Neural progenitor cell (in vitro differentiated cells): ENCODE results near the gene GRIK3. TPM values are rescaled to one million over a fixed set of nuclear protein-coding genes. Genes with fewer than 3 reads are reported as not detected.

Experiments used
- DNase-seq: peaks from one replicate; pipeline ENCODE4 v3.0.0-alpha.2; 2016; ENCODE audit warnings: low spot score
- H2AFZ ChIP-seq: fragments of 200-600 bp; sonication (generic); replicated peaks from 2 replicates; pipeline ENCODE4 v1.6.1; 2016; ENCODE audit warnings: antibody characterized with exemption
- H3F3A ChIP-seq: fragments of 200-600 bp; sonication (generic); 2 replicates; pipeline ENCODE4 v1.6.1; 2016; ENCODE audit warnings: antibody characterized with exemption, low read depth
- H3K27ac ChIP-seq: fragments of 200-600 bp; sonication (generic); 2 replicates; pipeline ENCODE4 v1.5.1; 2016; ENCODE audit warnings: mild to moderate bottlenecking
- H3K27me3 ChIP-seq: fragments of 200-600 bp; sonication (generic); 2 replicates; pipeline ENCODE4 v1.6.1; 2016; ENCODE audit warnings: mild to moderate bottlenecking, moderate library complexity
- H3K36me3 ChIP-seq: fragments of 200-600 bp; sonication (generic); 2 replicates; pipeline ENCODE4 v1.5.1; 2016
- H3K4me1 ChIP-seq: fragments of 200-600 bp; sonication (generic); 2 replicates; pipeline ENCODE4 v1.6.1; 2016; ENCODE audit warnings: mixed run types
- H3K4me2 ChIP-seq: fragments of 200-600 bp; sonication (generic); 2 replicates; pipeline ENCODE4 v1.6.1; 2016
- H3K4me3 ChIP-seq: fragments of 200-600 bp; sonication (generic); 2 replicates; pipeline ENCODE4 v1.5.1; 2016
- H3K79me2 ChIP-seq: fragments of 200-600 bp; sonication (generic); 2 replicates; pipeline ENCODE4 v1.6.1; 2016; ENCODE audit warnings: low read depth
- H3K9ac ChIP-seq: fragments of 200-600 bp; sonication (generic); 2 replicates; pipeline ENCODE4 v1.6.1; 2016
- H3K9me3 ChIP-seq: fragments of 200-600 bp; sonication (generic); 2 replicates; pipeline ENCODE4 v1.5.1; 2016; ENCODE audit warnings: low read depth
- H4K20me1 ChIP-seq: fragments of 200-600 bp; sonication (generic); 2 replicates; pipeline ENCODE4 v1.6.1; 2016; ENCODE audit warnings: low read depth
- H3K27ac Mint-ChIP-seq: 3 replicates; pipeline ENCODE4 v1.8.0; 2021; ENCODE audit warnings: mixed read lengths
- H3K27me3 Mint-ChIP-seq: 2 replicates; pipeline ENCODE4 v1.8.0; 2022; ENCODE audit warnings: low read depth, mild to moderate bottlenecking, inconsistent platforms, moderate library complexity, mixed read lengths; ENCODE audit not compliant: insufficient read depth
- H3K36me3 Mint-ChIP-seq: 3 replicates; pipeline ENCODE4 v1.8.0; 2021; ENCODE audit warnings: mixed read lengths
- H3K4me1 Mint-ChIP-seq: 3 replicates; pipeline ENCODE4 v1.8.0; 2021; ENCODE audit warnings: mixed read lengths
- H3K4me3 Mint-ChIP-seq: 3 replicates; pipeline ENCODE4 v1.8.0; 2021; ENCODE audit warnings: mild to moderate bottlenecking, moderate library complexity, mixed read lengths
- H3K9me3 Mint-ChIP-seq: 3 replicates; pipeline ENCODE4 v1.8.0; 2020; ENCODE audit warnings: mixed read lengths
- EZH2 ChIP-seq: fragments of 200-600 bp; sonication (generic); IDR thresholded peaks from 2 replicates; pipeline ENCODE4 v1.6.1; 2017; ENCODE audit warnings: antibody characterized with exemption, mild to moderate bottlenecking, moderate library complexity
- EZH2phosphoT487 ChIP-seq: fragments of 200-600 bp; sonication (generic); IDR thresholded peaks from 2 replicates; pipeline ENCODE4 v1.6.1; 2017; ENCODE audit warnings: antibody characterized with exemption
- total RNA-seq: library from RNA; depleted of rRNA; stranded (reverse); fragments of >200 nt; gene quantifications from 2 replicates; pipeline ENCODE4 v1.2.3, GENCODE V29; 2015; ENCODE audit warnings: low replicate concordance
- TF ChIP-seq, protein P1 (sequence below): fragments of 200-600 bp; sonication (generic); IDR thresholded peaks from 2 replicates; pipeline ENCODE4 v1.5.1; 2017; ENCODE audit warnings: antibody characterized with exemption, mild to moderate bottlenecking

The GRIK3 gene
- total RNA-seq, 1 donor from 2014 or later: 1.7 TPM

DNA sequence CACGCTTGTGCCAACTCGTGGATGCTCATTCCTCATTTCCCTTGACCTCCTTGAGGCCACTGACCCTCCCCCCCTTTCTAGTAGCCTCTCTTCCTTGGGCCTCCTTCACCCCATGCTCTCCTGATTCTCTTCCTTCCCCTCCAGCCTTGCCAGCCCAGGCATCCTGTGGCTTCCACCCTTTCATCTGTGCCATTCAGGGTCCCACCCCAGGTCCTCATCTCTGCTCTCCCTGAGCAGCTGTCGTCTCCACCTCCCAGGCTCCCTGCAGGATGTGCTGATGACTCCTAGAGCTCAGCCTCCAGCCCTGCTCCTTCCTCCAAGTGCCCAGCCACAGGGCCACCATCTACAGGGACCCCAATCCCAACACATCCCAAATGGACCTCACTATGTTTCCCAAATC, 197.4 kb downstream of the GRIK3 start:
- Histone ChIP-seq H3K79me2 (no peaks in the 10 kb centered on the region), H4K20me1 (no peaks in the 10 kb centered on the region), H3K27me3 (no peaks in the 10 kb centered on the region), H3K27ac (no peak overlapping the region), H3K4me3 (no peak overlapping the region), H3K9me3 (no peaks in the 10 kb centered on the region), H3K9ac (no peak overlapping the region), H3K4me2 (no peak overlapping the region), H3K4me1 (peaks cover 11% of the 10 kb centered on the region), H3F3A (no peaks in the 10 kb centered on the region), H3K36me3 (no peaks in the 10 kb centered on the region), H2AFZ (no peak overlapping the region)
- Mint-ChIP-seq H3K4me1 (peaks cover 32% of the 10 kb centered on the region), H3K9me3 (no peaks in the 10 kb centered on the region), H3K27ac (peak overlapping the region; percentile 60), H3K36me3 (no peaks in the 10 kb centered on the region), H3K4me3 (no peak overlapping the region), H3K27me3 (peaks cover 12% of the 10 kb centered on the region)
- no peak for DNase-seq
- no peak for TF ChIP-seq EZH2phosphoT487

DNA sequence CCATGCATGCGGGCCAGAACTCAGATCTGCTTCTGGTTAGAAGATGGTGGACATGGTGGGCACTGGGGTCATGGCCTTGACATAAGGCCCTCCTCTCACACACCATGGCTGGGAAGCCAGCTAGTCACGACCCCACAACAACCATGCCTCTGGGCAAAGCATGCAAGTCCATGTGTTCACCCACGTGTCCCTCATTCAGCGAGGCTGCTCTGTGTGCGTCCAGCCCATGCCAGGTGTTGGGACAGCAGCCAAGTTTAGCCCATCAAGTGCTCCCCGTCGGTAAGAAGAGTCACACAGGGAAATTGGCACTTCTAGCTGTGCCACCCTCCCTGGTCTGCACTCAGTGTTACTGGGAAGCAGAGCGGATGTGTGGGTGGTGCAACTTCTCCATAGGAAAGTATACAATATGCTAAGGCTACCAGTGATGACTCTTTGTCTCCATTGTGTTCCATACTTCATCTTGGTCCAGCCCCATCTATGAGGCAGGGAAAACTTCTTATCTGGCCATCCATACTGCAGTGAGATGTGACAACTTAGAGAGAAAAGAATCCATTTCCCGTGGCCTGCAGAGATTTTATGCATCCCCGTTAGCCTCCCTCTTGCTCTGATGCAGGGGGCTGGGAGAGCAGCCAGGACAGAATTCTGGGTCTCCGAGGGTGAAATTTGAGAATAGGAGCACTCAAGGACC, 198.0 kb downstream of the GRIK3 start:
- Mint-ChIP-seq H3K4me3 (no peak overlapping the region), H3K27me3 (peaks cover 12% of the 10 kb centered on the region), H3K27ac (no peak overlapping the region), H3K4me1 (peaks cover 30% of the 10 kb centered on the region), H3K36me3 (no peaks in the 10 kb centered on the region), H3K9me3 (no peaks in the 10 kb centered on the region)
- no peak overlapping the region for H3K27ac ChIP-seq
- H3K27me3 ChIP-seq: no peaks in the 10 kb centered on the region
- H3K4me2 ChIP-seq: no peak overlapping the region
- H2AFZ ChIP-seq: no peak overlapping the region
- no peaks in the 10 kb centered on the region for H4K20me1 ChIP-seq
- no peaks in the 10 kb centered on the region for H3K9me3 ChIP-seq
- H3F3A ChIP-seq: no peaks in the 10 kb centered on the region
- H3K4me1 ChIP-seq: peaks cover 8% of the 10 kb centered on the region
- H3K36me3 ChIP-seq: no peaks in the 10 kb centered on the region
- TF ChIP-seq EZH2phosphoT487 (no peak), EZH2 (no peak)
- TF ChIP-seq, protein P1, sequence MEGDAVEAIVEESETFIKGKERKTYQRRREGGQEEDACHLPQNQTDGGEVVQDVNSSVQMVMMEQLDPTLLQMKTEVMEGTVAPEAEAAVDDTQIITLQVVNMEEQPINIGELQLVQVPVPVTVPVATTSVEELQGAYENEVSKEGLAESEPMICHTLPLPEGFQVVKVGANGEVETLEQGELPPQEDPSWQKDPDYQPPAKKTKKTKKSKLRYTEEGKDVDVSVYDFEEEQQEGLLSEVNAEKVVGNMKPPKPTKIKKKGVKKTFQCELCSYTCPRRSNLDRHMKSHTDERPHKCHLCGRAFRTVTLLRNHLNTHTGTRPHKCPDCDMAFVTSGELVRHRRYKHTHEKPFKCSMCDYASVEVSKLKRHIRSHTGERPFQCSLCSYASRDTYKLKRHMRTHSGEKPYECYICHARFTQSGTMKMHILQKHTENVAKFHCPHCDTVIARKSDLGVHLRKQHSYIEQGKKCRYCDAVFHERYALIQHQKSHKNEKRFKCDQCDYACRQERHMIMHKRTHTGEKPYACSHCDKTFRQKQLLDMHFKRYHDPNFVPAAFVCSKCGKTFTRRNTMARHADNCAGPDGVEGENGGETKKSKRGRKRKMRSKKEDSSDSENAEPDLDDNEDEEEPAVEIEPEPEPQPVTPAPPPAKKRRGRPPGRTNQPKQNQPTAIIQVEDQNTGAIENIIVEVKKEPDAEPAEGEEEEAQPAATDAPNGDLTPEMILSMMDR: no peak
- no peaks in the 10 kb centered on the region for H3K79me2 ChIP-seq
- H3K4me3 ChIP-seq: no peak overlapping the region
- DNase-seq: no peak
- no peak overlapping the region for H3K9ac ChIP-seq

DNA sequence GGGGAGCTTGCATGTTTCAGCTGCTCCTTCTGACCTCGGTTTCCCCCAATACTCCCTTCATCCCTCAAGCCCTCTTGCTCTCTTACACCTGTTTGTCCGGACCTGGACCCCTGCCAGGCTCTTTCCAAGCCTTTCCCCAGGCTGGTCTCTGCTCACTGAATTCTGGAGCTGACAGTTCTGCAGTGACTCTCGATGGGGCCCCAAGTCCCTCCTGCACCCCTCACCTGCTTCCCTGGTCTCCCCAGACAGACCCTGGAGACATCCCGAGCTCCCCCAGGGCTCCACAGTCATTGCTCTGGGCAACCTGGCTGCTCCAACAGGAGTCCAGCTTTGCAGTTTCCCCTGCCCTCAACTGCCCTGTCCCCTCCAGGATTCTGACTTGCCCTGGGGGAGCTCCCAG, 198.6 kb downstream of the GRIK3 start:
- Mint-ChIP-seq H3K36me3 (no peaks in the 10 kb centered on the region), H3K27ac (no peak overlapping the region), H3K4me3 (no peak overlapping the region), H3K9me3 (no peaks in the 10 kb centered on the region), H3K4me1 (peaks cover 30% of the 10 kb centered on the region), H3K27me3 (peaks cover 12% of the 10 kb centered on the region)
- H4K20me1 ChIP-seq: no peaks in the 10 kb centered on the region
- H3K27me3 ChIP-seq: no peaks in the 10 kb centered on the region
- no peak for DNase-seq
- no peaks in the 10 kb centered on the region for H3K36me3 ChIP-seq
- no peak overlapping the region for H3K4me3 ChIP-seq
- no peak overlapping the region for H3K9ac ChIP-seq
- TF ChIP-seq, protein P1: no peak
- TF ChIP-seq EZH2phosphoT487 (no peak), EZH2 (no peak)
- H3K4me2 ChIP-seq: no peak overlapping the region
- no peaks in the 10 kb centered on the region for H3K79me2 ChIP-seq
- no peaks in the 10 kb centered on the region for H3F3A ChIP-seq
- no peak overlapping the region for H2AFZ ChIP-seq
- H3K4me1 ChIP-seq: peaks cover 8% of the 10 kb centered on the region
- H3K9me3 ChIP-seq: no peaks in the 10 kb centered on the region
- no peak overlapping the region for H3K27ac ChIP-seq

DNA sequence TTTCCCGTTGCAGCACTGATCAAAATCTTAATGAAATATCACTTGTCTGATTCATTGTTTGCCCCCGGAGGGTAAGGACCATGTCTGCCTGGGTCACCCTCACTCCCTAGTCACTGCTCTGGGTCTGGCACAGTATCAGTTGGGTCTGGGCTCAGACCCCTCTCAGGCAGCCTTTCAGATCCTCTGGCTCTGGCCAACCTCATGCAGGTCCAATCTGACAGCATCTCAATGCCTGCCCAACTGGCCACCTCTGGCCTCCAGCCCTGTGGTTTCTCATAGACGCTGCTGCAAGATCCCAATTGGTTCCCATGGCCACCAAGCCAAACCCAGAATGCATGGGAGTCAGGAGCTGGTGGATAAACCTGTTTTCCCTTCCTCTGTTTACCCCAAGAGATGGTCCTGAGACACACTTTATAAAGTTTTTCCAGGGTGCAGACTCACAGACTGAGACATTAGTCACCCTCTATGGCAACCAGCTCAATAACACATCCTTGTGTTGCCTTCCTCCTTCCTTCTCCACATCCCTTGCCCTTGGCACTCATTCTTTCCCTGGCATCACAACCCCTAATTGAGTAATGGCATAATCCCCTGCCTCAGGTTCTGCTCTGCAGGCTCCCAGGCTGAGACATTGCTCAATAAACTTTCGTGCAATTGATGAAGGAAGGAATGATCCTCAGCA, 199.2 kb downstream of the GRIK3 start:
- H3K36me3 ChIP-seq: no peaks in the 10 kb centered on the region
- H2AFZ ChIP-seq: no peak overlapping the region
- no peaks in the 10 kb centered on the region for H3F3A ChIP-seq
- H3K9me3 Mint-ChIP-seq: no peaks in the 10 kb centered on the region
- no peak overlapping the region for H3K4me2 ChIP-seq
- peak overlapping the region; percentile 69 for H3K27ac Mint-ChIP-seq
- H3K4me3 Mint-ChIP-seq: peak overlapping the region; percentile 20
- no peak overlapping the region for H3K9ac ChIP-seq
- H3K27me3 ChIP-seq: no peaks in the 10 kb centered on the region
- TF ChIP-seq EZH2phosphoT487: no peak
- TF ChIP-seq, protein P1: no peak
- TF ChIP-seq EZH2: no peak
- H3K4me3 ChIP-seq: no peak overlapping the region
- H3K27ac ChIP-seq: no peak overlapping the region
- no peaks in the 10 kb centered on the region for H3K36me3 Mint-ChIP-seq
- H3K79me2 ChIP-seq: no peaks in the 10 kb centered on the region
- no peaks in the 10 kb centered on the region for H3K9me3 ChIP-seq
- peaks cover 8% of the 10 kb centered on the region for H3K4me1 ChIP-seq
- no peak for DNase-seq
- H3K27me3 Mint-ChIP-seq: peaks cover 10% of the 10 kb centered on the region
- H3K4me1 Mint-ChIP-seq: peaks cover 30% of the 10 kb centered on the region
- no peaks in the 10 kb centered on the region for H4K20me1 ChIP-seq
